SHP77 treated with DMSO at 0.1 percent for 48 hours (cell line): ENCODE measurements around the gene XPO1.
"Not testable (repeated sequence)": the region's sequence is repeated elsewhere in the genome, so short reads cannot be mapped to it uniquely, and the experiment has no call there.

Experiments
- DNase-seq: peaks from one replicate; lab custom pipeline; 2025; lab: John Stamatoyannopoulos, UW

Gene XPO1

DNA sequence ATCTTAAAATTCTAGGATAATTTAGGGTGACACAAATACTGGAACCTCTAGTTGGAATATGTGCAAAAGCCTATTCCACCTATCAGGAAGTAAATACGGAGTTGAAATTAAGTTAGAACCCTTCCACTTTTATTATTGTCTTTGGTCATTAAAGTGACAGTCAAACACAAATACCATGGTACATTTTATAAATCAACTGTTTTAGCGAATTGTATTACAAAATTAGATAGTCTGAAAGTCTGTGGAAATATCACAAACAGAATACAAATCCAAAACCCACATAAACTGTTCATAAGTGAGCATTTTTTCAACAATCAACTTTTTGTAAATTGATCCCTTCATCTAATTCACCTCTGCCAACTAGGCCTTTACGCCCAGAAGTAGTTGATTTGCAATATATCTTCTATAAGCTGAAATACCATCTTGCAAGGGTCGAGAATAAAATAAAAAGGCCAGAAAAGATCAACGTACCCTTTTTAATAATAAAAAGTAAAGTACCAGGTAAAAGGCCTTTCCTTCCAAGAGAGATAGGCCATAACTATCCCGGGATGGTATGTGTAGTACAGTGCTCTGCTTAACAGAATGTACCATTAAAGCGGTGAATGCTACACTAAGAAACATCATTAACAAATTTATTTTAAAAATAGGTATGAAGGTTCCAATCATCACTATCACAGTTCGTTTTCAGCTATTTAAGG is 68.6 kb downstream of the XPO1 start:
- no peak for DNase-seq

DNA sequence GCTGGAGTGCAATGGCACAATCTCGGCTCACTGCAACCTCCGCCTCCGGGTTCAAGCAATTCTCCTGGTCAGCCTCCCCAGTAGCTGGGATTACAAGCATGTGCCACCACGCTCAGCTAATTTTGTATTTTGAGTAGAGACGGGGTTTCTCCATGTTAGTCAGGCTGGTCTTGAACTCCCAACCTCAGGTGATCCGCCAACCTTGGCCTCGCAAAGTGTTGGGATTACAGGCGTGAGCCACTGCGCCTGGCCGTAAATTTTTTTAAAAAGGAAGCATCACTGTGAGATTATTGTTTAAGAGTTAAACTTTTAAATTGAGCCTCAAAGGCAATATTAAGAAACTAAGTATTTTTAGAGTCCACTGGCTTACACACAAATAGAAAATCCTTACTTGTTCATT is 69.9 kb downstream of the XPO1 start:
- DNase-seq = not testable (repeated sequence)

DNA sequence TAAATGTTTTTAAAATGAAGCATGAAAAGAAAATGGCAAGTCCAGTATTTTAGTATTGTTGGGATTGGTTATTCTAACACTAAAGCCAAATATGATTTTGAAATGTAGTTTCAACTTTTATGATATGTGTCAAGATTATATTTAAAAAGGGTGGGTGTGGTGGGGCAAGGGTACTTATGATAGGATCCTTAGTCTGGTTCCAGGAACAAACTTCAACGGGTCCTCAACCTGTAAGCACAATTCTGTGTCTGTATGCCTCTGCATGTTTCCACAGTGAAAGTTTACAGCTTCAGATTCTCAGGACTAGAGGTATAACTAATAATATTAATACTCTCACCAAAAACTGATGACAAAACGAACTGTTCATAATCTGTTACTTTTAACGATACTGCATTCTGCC is 73.1 kb downstream of the XPO1 start:
- DNase-seq = no peak

DNA sequence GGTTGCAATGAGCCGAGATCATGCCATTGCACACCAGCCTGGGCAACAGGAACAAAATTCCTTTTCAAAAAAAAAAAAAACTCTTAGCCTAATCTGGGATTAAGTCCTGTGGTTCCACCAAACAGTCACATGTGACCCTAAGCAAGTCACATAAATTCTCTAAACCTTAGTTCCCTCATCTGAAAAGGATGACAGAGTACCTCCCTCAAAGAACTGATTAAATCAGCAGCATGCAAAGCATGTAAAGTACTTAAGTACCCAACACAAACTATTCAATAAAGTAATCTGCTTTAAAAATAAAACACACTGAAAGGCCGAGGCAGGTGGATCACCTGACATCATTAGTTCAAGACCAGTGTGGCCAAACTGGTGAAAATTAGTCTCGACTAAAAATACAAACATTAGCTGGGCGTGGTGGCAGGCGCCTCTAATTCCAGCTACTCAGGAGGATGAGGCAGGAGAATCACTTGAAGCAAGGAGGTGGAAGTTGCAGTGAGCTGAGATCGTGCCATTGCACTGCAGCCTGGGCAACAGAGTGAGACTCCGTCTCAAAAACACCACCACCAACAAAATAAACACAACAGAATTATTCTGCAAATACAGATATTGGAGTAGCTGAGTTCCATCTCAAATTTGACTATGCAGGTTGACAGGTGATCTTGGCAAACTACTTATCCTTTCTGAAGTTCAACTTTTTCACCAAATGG is 74.2 kb downstream of the XPO1 start:
- DNase-seq = no peak

DNA sequence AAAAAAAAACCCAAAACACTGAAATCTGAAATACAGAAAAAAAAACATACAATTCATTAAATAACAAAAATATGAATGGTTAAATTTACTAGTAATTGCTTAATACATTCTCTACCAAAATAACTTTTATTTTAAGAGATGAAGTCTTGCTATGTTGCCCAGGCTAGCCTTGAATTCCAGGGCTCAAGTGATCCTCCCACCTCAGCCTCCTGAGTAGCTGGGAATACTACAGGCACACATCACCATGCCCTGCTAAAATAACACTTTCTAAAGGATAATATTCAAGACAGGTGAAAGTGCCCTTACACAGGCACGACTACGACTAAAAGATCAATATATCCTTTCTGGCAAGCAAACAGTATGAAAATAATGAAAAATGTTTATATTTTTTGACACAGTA is 76.8 kb downstream of the XPO1 start:
- DNase-seq = no peak

DNA sequence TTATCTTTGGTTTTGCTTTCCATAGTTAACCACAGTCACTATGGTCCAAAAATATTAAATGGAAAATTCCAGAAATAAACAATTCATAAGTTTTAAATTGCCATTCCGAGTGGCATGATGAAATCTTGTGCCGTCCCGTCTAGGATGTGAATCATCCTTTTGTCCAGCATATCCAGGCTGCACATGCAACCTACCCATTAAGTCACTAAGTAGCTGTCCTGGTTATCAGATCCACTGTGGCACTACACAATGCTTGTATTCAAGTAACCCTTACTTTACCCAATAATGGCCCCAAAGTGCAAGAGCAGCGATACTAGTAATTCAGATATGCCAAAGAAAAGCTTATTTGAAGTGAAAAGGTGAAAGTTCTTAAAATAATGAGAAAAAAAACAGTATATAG is 78.0 kb downstream of the XPO1 start:
- DNase-seq = no peak

DNA sequence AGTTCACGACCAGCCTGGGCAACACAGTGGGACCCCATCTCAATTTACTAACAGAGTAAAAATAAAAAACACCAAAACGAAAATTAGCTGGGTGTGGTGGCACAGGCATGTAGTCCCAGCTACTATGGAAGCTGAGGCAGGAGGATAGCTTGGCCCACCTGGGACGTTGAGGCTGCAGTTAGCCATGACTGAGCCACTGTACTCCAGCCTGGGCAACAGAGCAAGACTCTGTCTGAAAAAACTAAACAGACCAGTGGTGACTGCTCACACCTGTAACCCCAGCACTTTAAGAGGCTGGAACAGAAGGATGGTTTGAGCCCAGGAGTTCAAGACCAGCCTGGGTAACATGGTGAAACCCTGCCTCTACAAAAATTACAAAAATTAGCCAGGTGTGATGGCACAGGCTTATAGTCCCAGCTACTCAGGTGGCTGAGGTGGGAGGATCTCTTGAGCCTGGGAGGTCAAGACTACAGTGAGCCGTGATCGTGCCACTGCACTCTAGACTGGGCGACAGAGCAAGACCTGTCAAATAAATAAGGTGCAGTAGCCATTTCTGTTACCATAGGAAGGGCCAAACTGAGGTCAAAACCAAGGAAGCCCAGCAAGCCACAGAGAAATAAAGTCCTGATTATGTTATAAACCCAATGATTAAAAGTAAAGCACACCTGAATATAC is 81.3 kb downstream of the XPO1 start:
- no peak for DNase-seq

DNA sequence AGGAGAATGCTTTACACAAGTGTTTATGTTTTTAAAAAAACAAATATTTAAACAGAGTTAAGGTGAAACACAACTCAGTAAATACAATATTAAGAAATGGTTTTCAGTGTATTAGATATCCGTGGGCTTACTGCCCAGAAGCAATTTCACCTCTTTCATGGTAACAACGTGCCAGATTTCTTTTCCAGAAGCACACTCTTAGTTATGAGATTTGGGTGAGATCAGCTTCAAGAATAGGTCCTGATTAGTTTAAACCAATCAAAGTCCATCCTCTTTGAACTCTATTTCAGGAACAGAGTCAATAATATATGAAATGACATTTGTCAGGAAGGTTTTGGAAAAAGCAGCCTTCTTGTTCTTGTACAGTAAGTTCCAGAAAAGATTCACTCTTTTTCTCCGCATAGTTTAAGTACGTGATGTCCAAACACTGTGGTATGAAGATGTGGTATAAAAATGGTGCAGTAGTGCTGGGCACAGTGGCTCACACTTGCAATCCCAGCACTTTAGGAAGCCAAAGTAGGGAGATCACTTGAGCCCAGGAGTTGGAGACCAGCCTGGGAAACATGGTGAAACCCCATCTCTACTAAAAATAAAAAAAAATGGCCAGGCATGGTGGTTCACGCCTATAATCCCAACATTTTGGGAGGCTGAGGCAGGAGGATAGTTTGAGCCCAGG is 81.9 kb downstream of the XPO1 start:
- no peak for DNase-seq

DNA sequence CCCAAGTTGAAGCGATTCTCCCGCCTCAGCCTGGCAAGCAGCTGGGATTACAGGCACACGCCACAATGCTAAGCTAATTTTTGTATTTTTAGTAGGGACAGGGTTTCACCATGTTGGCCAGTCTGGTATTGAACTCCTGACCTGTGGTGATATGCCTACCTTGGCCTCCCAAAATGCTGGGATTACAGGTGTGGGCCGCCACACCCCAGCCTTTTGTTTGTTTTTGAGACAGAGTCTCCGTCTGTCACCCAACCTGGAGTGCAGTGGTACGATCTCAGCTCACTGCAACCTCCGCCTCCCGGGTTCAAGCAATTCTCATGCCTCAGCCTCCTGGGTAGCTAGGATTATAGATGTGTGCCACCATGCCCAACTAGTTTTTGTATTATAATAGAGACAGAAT is 83.2 kb downstream of the XPO1 start:
- DNase-seq = not testable (repeated sequence)

DNA sequence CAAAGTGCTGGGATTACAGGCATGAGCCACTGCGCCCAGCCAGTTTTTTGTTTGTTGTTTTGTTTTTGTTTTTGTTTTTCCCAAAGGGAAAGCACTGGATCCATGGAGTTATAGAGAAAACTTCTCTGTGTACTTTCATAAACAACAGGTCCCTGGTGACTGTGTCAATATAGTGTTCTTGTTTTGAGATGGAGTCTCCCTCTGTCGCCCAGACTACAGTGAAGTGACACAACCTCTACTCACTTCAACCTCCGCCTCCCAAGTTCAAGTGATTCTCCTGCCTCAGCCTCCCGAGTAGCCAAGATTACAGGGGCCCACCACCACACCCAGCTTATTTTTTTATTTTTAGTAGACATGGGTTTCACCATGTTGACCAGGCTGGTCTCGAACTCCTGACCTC is 83.8 kb downstream of the XPO1 start:
- no peak for DNase-seq

DNA sequence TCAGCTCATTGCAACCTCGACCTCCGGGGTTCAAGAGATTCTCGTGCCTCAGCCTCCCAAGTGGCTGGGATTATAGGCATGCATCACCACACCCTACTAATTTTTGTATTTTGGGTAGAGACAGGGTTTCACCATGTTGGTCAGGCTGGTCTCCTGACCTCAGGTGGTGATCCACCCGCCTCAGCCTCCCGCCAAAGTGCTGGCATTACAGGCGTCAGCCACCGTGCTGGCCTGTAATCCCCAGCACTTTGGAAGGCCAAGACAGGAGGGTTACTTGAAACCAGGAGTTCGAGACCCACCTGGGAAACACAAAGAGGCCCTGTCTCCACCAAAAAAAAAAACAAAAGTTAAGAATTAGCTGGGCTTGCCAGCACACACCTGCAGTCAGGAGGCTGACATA is 85.8 kb downstream of the XPO1 start:
- no peak for DNase-seq

DNA sequence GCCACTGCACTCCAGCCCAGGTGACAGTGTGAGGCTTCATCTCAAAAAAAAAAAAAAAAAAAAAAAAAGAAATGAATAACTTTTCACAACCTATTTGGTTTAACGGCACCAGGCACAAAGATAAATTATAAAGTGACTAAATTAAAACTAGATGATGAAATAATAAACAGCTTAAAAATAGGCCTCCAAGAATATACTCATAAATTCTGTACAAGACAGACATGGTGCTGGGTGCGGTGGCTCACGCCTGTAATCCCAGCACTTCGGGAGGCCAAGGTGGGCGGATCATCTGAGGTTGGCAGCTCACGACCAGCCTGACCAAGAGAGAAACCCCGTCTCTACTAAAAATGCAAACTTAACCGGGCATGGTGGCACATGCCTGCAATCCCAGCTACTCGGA is 87.0 kb downstream of the XPO1 start:
- DNase-seq = no peak

DNA sequence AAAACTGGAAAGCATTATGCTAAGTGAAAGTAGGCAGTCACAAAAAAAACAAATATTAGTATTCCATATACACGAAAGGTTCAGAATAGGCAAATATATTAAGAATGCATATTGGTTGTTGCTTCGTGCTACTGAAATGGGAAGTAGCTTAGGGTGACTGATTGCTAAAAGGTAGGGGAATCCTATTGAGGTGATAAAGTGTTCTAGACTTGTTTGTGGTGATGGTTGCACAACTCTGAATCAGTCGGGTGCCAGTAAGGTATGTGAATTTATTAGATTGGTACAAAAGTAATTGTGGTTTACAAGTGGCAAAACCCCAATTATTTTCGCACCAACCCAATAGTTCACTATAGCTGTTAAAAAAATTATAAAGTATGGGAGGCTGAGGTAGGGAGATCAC is 88.0 kb downstream of the XPO1 start:
- DNase-seq = no peak

DNA sequence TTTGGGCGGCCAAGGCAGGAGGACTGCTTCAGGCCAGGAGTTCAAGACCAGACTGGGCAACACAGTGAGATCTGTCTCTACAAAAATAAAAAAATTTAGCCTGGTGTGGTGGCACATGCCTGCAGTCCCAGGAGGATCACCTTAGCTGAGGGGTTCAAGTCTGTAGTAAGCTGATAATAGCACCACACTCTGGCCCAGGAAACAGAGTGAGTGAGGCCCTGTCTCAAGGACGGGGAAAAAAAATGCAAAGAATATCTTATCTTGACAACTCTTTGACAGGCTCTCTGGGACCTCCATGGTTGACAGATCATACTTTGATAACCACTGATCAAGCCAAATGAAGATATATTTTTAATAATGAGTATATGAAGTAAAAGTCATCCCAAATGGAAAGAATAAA is 89.9 kb downstream of the XPO1 start:
- no peak for DNase-seq

DNA sequence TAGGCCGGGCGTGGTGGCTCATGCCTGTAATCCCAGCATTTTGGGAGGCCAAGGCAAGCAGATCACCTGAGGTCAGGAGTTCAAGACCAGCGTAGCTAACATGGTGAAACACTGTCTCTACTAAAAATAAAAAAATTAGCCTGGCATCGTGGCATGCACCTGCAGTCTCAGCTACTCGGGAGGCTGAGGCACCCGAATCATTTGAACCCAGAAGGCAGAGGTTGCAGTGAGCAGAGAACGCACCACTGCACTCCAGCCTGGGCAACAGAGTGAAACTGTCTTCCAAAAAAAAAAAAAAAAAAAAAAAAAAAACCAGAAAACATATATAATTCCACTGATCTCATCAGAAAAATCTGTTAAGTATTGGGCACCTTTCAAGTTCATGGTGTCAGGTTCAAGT is 91.2 kb downstream of the XPO1 start:
- DNase-seq = not testable (repeated sequence)

DNA sequence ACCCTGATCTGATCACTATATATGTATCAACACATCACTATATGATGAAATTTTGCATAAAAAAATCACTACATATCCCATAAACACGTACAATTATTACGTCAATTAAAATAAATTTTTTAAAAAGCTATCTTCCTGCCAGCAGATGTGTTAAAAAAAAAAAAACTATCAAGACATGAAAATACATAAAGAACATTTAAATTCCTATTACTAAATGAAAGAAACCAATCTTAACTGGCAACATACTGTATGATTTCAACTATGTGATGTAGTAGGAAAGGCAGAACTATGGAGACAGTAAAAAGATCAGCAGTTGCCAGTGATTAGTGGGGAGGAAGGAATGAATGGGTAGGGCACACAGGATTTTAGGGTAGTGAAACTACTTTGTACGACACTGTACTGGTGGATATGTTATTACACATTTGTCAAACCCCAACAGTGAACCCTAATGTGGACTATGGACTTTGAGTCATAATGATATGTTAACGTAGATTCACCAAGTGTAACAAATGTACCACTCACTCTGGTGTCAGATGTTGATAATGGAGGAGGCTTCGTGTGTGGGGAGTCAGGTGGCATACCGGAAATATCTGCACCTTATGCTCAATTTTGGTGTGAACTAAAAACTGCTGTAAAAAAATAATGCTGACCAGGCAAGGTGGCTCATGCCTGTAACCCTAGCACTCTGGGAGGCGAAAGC is 94.7 kb downstream of the XPO1 start:
- DNase-seq = no peak

DNA sequence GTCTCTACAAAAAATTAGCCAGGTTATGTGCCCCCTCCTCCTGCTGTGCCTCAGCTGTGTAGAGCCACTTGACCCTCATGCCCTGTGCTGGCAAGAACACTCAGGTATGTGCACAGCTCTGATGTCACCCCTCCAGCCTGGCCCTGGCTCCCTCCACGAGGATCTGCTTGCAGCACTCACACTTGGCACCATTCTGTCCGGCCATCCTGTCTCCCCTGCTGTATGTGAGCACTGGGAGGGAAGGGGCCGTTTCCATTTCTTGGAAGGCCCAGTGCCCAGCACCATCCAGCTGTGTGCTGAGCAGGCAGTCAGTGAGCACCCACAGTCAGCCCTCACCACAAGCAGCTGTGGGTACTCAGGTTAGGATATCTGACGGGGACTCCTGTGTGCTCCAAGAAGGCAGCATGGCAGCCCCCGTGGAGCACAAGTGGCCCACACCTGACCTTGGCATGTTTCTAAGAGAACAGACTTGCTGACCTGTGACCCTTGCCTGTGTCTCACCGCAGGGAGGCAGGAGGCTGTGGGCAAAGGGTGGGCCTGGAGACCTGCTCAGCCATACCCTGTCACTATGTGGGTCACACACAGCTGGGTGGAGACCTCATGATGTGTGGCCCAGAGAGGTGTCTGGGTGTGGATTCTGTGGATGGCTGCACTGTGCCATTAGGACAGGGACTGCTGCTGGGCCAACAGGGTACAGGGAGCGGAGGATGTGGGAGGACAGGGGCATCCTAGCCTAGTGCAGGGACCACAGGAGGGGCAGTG is 98.7 kb downstream of the XPO1 start:
- no peak for DNase-seq

DNA sequence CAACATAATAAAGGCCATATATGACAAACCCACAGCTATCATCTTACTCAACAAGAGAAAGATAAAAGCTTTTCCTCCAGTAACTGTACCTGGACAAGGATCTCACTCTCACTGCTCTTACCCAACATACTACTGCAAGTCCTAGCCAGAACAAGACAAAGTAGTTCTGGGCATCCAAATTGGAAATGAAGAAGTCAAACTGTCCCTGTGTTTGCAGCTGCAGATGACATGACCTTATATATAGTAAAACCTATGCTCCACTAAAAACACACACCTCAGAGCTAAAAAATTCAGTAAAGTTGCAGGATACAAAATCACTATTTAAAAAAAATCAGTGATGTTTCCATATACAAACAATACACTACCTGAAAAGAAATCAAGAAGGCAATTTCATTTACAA is 99.5 kb downstream of the XPO1 start:
- no peak for DNase-seq

DNA sequence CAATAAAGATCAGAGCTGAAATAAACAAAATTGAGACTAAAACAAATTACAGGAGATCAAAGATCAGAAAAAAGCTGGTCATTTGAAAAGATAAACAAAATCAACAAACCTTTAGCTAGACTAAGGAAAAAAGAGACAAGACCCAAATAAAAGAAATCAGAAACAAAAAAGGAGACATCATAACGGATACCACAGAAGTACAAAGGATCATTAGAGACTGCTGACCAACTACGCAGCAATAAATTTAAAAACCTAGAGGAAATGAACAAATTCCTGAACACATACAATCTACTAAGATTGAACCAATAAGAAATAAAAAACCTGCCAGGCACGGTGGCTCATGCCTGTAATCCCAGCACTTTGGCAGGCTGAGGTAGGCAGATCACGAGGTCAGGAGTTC is 101.0 kb downstream of the XPO1 start:
- no peak for DNase-seq

DNA sequence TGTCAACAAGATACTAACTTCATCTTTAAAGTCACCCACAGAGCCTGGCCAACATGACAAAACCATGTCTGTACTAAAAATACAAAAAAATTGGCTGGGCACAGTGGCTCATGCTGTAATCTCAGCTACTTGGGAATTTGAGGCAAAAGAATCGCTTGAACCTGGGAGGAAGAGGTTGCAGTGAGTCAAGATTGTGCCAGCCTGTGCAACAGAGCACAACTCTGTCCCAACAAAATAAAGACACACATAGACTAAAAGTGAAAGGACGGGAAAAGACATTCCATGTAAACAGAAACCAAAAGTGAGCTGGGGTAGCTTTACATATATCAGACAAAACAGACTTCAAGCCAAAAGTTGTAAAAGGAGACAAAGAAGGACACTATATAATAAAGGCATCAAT is 102.1 kb downstream of the XPO1 start:
- DNase-seq = no peak

DNA sequence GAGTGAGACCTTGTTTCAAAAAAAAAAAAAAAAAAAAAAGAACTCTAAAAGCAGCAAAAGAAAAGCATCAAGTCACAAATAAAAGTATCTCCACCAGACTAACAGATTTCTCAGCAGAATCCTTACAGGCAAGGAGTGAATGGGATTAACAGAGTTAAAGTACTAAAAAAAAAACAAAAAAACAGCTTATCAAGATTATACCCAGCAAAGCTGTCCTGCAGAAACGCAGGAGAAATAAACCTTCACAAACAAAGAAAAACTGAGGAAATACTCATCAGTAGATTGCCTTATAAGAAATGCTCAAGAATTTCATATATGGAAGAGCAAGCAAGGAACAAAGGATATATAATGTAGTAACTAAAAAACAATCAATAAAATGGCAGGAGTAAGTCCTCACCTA is 102.9 kb downstream of the XPO1 start:
- DNase-seq = no peak

DNA sequence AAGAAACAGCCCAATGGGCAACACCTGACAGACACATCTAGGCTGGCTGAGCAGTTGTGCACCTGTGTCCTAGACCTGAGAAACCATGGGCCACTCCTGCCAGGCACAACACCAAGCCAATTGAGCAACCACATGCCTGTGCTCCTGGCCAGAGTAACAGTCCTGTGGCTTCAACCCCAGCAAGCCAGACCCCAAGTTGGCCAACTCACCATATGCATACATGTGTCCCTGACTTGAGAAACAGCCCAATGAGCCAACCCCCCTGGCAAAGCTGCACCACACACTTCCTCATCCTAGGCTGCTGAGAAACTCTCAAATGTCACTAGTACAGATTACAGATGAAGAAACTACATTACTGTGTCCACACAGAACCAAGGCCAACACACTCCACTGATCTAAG is 103.8 kb downstream of the XPO1 start:
- DNase-seq = no peak
